Measurements from ENCODE around the gene BCKDHA.

The BCKDHA gene

DNA sequence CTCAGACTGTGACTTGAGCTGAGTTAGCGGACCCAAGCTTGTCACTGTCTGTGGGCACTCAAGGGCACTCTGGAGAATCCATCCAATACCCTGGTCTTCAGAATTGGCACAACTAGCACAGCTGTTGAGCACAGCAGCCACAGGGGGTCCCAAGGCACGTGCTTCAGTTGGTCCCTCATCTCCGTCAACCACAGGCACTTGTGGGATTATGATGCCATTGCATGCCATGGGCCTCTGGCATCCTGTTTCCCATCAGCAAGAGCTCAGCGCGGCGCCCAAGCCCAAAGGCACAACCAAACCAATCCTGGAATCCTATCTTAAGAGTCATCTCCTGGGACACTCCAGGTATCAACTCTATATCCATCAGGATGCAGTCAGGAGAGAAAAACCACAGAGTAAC is 33.3 kb downstream of the BCKDHA start:
- Histone ChIP-seq H3K9me3 (ENCODE audit: insufficient read depth, low read length) (no peaks in the 10 kb centered on the region), H2AFZ (ENCODE audit: low read depth, low read length, severe bottlenecking) (no peak overlapping the region), H4K20me1 (ENCODE audit: low read depth, low read length) (no peaks in the 10 kb centered on the region), H3K36me3 (ENCODE audit: low read length) (no peaks in the 10 kb centered on the region; the same call in 1 of the 2 replicates), H3K4me2 (ENCODE audit: low read depth, low read length, poor library complexity, severe bottlenecking) (no peak overlapping the region), H3K4me3 (ENCODE audit: insufficient read depth, low read length, poor library complexity, severe bottlenecking) (no peak overlapping the region), H3K9ac (ENCODE audit: low read length) (no peak overlapping the region), H3K27me3 (ENCODE audit: low read length) (no peaks in the 10 kb centered on the region), H3K9me2 (replicated peaks; ENCODE audit: insufficient read depth, low read length) (no peaks in the 10 kb centered on the region), H3F3A (ENCODE audit: insufficient read depth) (no peaks in the 10 kb centered on the region), H3K79me2 (ENCODE audit: insufficient read depth, low read length) (no peaks in the 10 kb centered on the region), H3K27ac (ENCODE audit: low read depth, low read length) (no peak overlapping the region)
- no peak for TF ChIP-seq CTCF (IDR thresholded peaks at IDR 0.05; ENCODE audit: insufficient read depth, low read length, poor library complexity, severe bottlenecking)

GRCh38 chr19:41431426-41432386 is 34.1 kb downstream of the BCKDHA start:
- H3K27ac ChIP-seq (ENCODE audit: low read depth, low read length) = no peak overlapping the region
- H2AFZ ChIP-seq (ENCODE audit: low read depth, low read length, severe bottlenecking) = no peak overlapping the region
- H3K79me2 ChIP-seq (ENCODE audit: insufficient read depth, low read length) = no peaks in the 10 kb centered on the region
- no peak for TF ChIP-seq EZH2phosphoT487 (conservative IDR thresholded peaks at IDR 0.05; ENCODE audit: low read length)
- no peak for TF ChIP-seq CTCF (IDR thresholded peaks at IDR 0.05; ENCODE audit: insufficient read depth, low read length, poor library complexity, severe bottlenecking)
- H3K9ac ChIP-seq (ENCODE audit: low read length) = no peak overlapping the region
- no peaks in the 10 kb centered on the region for H3K9me3 ChIP-seq (ENCODE audit: insufficient read depth, low read length)
- H3K9me2 ChIP-seq (replicated peaks; ENCODE audit: insufficient read depth, low read length) = no peaks in the 10 kb centered on the region
- no peaks in the 10 kb centered on the region for H3F3A ChIP-seq (ENCODE audit: insufficient read depth)
- no peaks in the 10 kb centered on the region for H3K27me3 ChIP-seq (ENCODE audit: low read length)
- H3K36me3 ChIP-seq (ENCODE audit: low read length) = no peaks in the 10 kb centered on the region; the same call in 1 of the 2 replicates
- no peaks in the 10 kb centered on the region for H4K20me1 ChIP-seq (ENCODE audit: low read depth, low read length)
- H3K4me3 ChIP-seq (ENCODE audit: insufficient read depth, low read length, poor library complexity, severe bottlenecking) = no peak overlapping the region
- H3K4me2 ChIP-seq (ENCODE audit: low read depth, low read length, poor library complexity, severe bottlenecking) = no peak overlapping the region

- Histone ChIP-seq H3K4me3 (ENCODE audit: insufficient read depth, low read length, poor library complexity, severe bottlenecking) (no peak overlapping the region), H3F3A (ENCODE audit: insufficient read depth) (no peaks in the 10 kb centered on the region), H3K9me2 (replicated peaks; ENCODE audit: insufficient read depth, low read length) (no peaks in the 10 kb centered on the region), H3K36me3 (ENCODE audit: low read length) (no peaks in the 10 kb centered on the region; the same call in 1 of the 2 replicates), H3K79me2 (ENCODE audit: insufficient read depth, low read length) (no peaks in the 10 kb centered on the region), H3K27ac (ENCODE audit: low read depth, low read length) (no peak overlapping the region), H3K9me3 (ENCODE audit: insufficient read depth, low read length) (no peaks in the 10 kb centered on the region), H3K9ac (ENCODE audit: low read length) (no peak overlapping the region), H4K20me1 (ENCODE audit: low read depth, low read length) (no peaks in the 10 kb centered on the region), H3K4me2 (ENCODE audit: low read depth, low read length, poor library complexity, severe bottlenecking) (no peak overlapping the region), H3K27me3 (ENCODE audit: low read length) (no peaks in the 10 kb centered on the region), H2AFZ (ENCODE audit: low read depth, low read length, severe bottlenecking) (no peak overlapping the region)
- TF ChIP-seq CTCF (IDR thresholded peaks at IDR 0.05; ENCODE audit: insufficient read depth, low read length, poor library complexity, severe bottlenecking) (no peak), EZH2phosphoT487 (conservative IDR thresholded peaks at IDR 0.05; ENCODE audit: low read length) (no peak)
These were observed 35.6 kb downstream of the BCKDHA start for GRCh38 chr19:41433171-41433570.
